ENCODE results near the gene PDCD2. TPM values are rescaled to one million over a fixed set of nuclear protein-coding genes. Genes with fewer than 3 reads are reported as not detected.

The PDCD2 gene
- total RNA-seq, 1 experiment from 2014 or later: 132 TPM

DNA sequence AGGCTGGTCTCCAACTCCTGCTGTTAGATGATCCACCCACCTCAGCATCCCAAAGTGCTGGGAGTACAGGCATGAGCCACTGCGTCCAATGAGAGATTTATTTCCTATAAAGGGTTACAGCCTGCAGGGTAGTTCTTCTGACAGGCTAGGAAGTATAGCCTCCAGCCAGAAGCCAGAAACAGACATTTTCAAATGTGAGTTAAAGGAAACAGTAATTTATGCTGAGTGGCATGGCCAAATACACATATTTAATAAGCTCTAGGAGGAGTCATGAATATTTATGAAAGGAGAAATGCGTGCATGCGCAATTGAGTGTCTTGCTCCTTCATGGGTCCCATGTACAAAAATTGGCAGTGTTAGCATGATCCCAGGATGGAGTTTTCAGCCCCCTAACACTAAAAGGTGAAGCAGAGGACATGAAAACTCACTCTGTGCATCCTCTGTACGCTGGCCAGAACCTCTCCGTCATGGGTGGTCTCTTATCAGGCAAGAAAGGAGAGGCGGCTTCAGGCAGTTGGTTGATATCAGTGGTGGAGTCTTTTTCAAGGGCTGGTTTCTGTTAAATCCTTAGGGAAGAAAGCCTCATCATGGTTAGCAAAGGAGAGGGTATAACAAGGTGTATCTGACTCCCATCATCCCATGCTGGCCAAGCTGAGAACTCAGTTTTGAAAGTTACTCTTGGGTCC lies 21.3 kb upstream of the PDCD2 start (continued):
- no peak for TF ChIP-seq SMAD4 (CRISPR knock-in tag; IDR thresholded peaks at IDR 0.05)
- TF ChIP-seq, protein P1, sequence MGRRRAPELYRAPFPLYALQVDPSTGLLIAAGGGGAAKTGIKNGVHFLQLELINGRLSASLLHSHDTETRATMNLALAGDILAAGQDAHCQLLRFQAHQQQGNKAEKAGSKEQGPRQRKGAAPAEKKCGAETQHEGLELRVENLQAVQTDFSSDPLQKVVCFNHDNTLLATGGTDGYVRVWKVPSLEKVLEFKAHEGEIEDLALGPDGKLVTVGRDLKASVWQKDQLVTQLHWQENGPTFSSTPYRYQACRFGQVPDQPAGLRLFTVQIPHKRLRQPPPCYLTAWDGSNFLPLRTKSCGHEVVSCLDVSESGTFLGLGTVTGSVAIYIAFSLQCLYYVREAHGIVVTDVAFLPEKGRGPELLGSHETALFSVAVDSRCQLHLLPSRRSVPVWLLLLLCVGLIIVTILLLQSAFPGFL (CRISPR knock-in tag; IDR thresholded peaks at IDR 0.05; ENCODE audit: borderline replicate concordance): no peak
- TF ChIP-seq, protein P2, sequence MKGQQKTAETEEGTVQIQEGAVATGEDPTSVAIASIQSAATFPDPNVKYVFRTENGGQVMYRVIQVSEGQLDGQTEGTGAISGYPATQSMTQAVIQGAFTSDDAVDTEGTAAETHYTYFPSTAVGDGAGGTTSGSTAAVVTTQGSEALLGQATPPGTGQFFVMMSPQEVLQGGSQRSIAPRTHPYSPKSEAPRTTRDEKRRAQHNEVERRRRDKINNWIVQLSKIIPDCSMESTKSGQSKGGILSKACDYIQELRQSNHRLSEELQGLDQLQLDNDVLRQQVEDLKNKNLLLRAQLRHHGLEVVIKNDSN (CRISPR knock-in tag; IDR thresholded peaks at IDR 0.05): no peak
- no peak for TF ChIP-seq CDX4 (CRISPR knock-in tag; IDR thresholded peaks at IDR 0.05; ENCODE audit: borderline replicate concordance)
- no peak for TF ChIP-seq E2F5 (CRISPR knock-in tag; IDR thresholded peaks at IDR 0.05)
- no peak for TF ChIP-seq HMGA2 (CRISPR knock-in tag; IDR thresholded peaks at IDR 0.05)
- TF ChIP-seq, protein P3, sequence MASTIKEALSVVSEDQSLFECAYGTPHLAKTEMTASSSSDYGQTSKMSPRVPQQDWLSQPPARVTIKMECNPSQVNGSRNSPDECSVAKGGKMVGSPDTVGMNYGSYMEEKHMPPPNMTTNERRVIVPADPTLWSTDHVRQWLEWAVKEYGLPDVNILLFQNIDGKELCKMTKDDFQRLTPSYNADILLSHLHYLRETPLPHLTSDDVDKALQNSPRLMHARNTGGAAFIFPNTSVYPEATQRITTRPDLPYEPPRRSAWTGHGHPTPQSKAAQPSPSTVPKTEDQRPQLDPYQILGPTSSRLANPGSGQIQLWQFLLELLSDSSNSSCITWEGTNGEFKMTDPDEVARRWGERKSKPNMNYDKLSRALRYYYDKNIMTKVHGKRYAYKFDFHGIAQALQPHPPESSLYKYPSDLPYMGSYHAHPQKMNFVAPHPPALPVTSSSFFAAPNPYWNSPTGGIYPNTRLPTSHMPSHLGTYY (CRISPR knock-in tag; IDR thresholded peaks at IDR 0.05): no peak
- no peak for TF ChIP-seq ESRRA (CRISPR knock-in tag; IDR thresholded peaks at IDR 0.05; ENCODE audit: borderline replicate concordance)
- TF ChIP-seq SMAD3 (CRISPR knock-in tag; IDR thresholded peaks at IDR 0.05; ENCODE audit: borderline replicate concordance): no peak

DNA sequence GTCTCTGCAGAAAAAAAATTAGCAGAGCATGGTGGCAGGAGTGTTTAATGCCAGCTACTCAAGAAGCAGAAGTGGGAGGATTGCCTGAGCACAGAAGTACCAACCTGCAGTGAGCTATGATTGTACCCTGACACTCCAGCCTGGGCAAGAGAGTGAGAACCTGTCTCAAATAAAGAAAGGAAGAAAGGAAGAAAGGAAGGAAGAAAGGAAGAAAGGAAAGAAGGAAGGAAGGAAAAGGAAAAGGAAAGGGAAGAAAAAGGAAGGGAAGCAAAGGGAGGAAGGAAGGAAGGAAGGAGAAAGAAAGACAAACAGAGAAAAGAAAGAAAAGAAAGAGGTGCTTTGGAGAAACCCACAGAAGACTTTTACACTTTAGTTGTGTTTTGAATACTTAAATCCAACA lies 12.8 kb upstream of the PDCD2 start:
- POLR2A ChIA-PET: no interaction called here
- TF ChIP-seq NR1H2 (CRISPR knock-in tag; IDR thresholded peaks at IDR 0.05): no peak
- TF ChIP-seq ATF2 (CRISPR knock-in tag; IDR thresholded peaks at IDR 0.05; ENCODE audit: borderline replicate concordance, low read depth): no peak
- no peak for TF ChIP-seq ELF4 (CRISPR knock-in tag; IDR thresholded peaks at IDR 0.05; ENCODE audit: low read depth)
- TF ChIP-seq JUN (CRISPR knock-in tag; IDR thresholded peaks at IDR 0.05): no peak
- no peak for TF ChIP-seq SMAD4 (CRISPR knock-in tag; IDR thresholded peaks at IDR 0.05)
- no peak for TF ChIP-seq ZNF121 (CRISPR knock-in tag; IDR thresholded peaks at IDR 0.05)
- Mint-ChIP-seq H3K36me3 (peaks cover 24% of the 10 kb centered on the region), H3K9me3 (peaks cover 30% of the 10 kb centered on the region), H3K27ac (no peak overlapping the region), H3K27me3 (ENCODE audit: low read depth) (no peaks in the 10 kb centered on the region; the same call in 1 of the 2 replicates), H3K4me3 (no peak overlapping the region), H3K4me1 (peaks cover 36% of the 10 kb centered on the region)
- no peak for ATAC-seq
- no peak for DNase-seq (ENCODE audit: low spot score)
- CTCF ChIA-PET: no interaction called here

DNA sequence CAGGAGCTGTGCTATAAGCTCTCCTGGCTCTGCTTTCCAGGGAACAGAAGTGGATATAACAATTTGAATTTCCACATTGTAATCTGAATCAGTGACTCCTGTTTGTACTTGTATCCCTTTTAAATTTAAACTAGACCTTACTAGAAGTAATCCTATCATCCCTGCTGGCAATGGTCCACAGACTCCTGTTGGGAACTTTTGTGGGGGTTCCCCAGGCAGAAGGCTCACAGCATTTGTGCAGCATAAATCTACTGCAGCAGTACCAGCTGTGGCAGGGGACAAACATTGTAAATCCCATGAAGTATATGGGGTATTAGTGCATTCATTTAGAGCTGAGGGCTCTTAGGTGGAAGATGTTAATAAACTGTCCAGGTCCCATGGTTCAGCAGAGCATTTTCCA lies 12.0 kb upstream of the PDCD2 start:
- no peak for DNase-seq (ENCODE audit: low spot score)
- ChIA-PET CTCF (no interaction called here), POLR2A (no interaction called here)
- Mint-ChIP-seq H3K36me3 (peaks cover 32% of the 10 kb centered on the region), H3K27me3 (ENCODE audit: low read depth) (no peaks in the 10 kb centered on the region; the same call in 1 of the 2 replicates), H3K4me3 (no peak overlapping the region), H3K4me1 (peaks cover 36% of the 10 kb centered on the region), H3K27ac (no peak overlapping the region), H3K9me3 (peaks cover 38% of the 10 kb centered on the region)
- no peak for ATAC-seq
- TF ChIP-seq SP1 (CRISPR knock-in tag; conservative IDR thresholded peaks at IDR 0.05) (no peak), ZNF138 (CRISPR knock-in tag; conservative IDR thresholded peaks at IDR 0.05) (no peak), IRF1 (CRISPR knock-in tag; IDR thresholded peaks at IDR 0.05) (no peak), JUN (CRISPR knock-in tag; IDR thresholded peaks at IDR 0.05) (no peak), NFATC4 (CRISPR knock-in tag; IDR thresholded peaks at IDR 0.05) (no peak), SMAD3 (CRISPR knock-in tag; IDR thresholded peaks at IDR 0.05; ENCODE audit: borderline replicate concordance) (no peak)
- TF ChIP-seq, protein P4, sequence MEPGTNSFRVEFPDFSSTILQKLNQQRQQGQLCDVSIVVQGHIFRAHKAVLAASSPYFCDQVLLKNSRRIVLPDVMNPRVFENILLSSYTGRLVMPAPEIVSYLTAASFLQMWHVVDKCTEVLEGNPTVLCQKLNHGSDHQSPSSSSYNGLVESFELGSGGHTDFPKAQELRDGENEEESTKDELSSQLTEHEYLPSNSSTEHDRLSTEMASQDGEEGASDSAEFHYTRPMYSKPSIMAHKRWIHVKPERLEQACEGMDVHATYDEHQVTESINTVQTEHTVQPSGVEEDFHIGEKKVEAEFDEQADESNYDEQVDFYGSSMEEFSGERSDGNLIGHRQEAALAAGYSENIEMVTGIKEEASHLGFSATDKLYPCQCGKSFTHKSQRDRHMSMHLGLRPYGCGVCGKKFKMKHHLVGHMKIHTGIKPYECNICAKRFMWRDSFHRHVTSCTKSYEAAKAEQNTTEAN (CRISPR knock-in tag; IDR thresholded peaks at IDR 0.05): no peak
- TF ChIP-seq, protein P5, sequence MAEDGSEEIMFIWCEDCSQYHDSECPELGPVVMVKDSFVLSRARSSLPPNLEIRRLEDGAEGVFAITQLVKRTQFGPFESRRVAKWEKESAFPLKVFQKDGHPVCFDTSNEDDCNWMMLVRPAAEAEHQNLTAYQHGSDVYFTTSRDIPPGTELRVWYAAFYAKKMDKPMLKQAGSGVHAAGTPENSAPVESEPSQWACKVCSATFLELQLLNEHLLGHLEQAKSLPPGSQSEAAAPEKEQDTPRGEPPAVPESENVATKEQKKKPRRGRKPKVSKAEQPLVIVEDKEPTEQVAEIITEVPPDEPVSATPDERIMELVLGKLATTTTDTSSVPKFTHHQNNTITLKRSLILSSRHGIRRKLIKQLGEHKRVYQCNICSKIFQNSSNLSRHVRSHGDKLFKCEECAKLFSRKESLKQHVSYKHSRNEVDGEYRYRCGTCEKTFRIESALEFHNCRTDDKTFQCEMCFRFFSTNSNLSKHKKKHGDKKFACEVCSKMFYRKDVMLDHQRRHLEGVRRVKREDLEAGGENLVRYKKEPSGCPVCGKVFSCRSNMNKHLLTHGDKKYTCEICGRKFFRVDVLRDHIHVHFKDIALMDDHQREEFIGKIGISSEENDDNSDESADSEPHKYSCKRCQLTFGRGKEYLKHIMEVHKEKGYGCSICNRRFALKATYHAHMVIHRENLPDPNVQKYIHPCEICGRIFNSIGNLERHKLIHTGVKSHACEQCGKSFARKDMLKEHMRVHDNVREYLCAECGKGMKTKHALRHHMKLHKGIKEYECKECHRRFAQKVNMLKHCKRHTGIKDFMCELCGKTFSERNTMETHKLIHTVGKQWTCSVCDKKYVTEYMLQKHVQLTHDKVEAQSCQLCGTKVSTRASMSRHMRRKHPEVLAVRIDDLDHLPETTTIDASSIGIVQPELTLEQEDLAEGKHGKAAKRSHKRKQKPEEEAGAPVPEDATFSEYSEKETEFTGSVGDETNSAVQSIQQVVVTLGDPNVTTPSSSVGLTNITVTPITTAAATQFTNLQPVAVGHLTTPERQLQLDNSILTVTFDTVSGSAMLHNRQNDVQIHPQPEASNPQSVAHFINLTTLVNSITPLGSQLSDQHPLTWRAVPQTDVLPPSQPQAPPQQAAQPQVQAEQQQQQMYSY (CRISPR knock-in tag; IDR thresholded peaks at IDR 0.05): no peak
